HTR-8/SVneo (cell line): ENCODE results near the gene ACOT12.
"Not testable (repeated sequence)": the region's sequence is repeated elsewhere in the genome, so short reads cannot be mapped to it uniquely, and the experiment has no call there.

ENCODE experiments used
- DNase-seq: peaks from one replicate; pipeline ENCODE4 v3.0.0; 2011; ENCODE audit warnings: low spot score, mixed read lengths; ENCODE audit not compliant: insufficient read length
- FAIRE-seq: peaks from 2 replicates; lab custom pipeline; 2011; peaks lifted over from hg19 to GRCh38; lab: Jason Lieb, UNC

The ACOT12 gene

GRCh38 chr5:81353189-81353588 is 40.7 kb downstream of the ACOT12 start:
- DNase-seq: no peak
- no peak for FAIRE-seq

DNA sequence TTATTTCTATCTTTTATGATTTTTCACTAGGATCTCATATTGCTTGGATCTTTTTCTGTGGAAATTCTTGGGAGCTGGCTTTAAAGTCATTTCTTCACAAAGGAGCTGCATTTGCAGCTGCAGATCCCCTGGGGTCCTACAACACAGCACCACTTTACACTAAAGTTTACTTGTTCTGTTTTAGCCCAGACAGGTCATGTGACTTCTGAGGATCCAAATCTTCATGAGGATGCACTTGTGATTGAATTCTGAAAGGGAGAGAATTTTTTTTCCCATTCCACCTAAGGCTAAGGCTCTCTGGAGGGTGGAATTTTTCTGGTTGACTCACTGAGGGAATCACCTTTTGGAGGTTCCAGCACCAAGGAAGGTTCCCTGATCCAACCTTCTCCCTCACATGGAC is 43.4 kb downstream of the ACOT12 start:
- no peak for DNase-seq
- FAIRE-seq: no peak

GRCh38 chr5:81349161-81349560 is 44.8 kb downstream of the ACOT12 start:
- FAIRE-seq (no peak), DNase-seq (no peak)

- no peak for FAIRE-seq
- no peak for DNase-seq
Measured at GRCh38 chr5:81345411-81346003, 48.4 kb downstream of the ACOT12 start.

DNA sequence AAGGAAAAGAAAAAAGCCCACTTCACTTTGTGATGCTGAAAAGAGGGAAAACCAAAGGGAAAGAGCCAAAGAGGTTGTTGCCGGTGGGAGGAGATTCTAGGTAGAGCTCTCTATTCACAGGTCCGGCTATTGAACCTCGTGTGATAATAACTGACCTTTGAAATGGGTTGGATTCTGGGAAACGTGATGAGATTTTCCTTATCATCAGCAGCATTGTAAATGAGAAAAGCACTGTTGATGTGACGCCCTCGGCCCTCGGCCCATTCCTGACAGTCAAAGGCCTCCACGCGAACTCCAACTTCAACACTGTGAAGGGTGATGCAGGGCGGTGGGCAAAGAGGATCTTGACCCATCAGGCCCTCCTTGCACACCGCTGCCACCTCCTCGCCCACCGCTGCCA is 49.2 kb downstream of the ACOT12 start:
- FAIRE-seq: no peak
- no peak for DNase-seq

DNA sequence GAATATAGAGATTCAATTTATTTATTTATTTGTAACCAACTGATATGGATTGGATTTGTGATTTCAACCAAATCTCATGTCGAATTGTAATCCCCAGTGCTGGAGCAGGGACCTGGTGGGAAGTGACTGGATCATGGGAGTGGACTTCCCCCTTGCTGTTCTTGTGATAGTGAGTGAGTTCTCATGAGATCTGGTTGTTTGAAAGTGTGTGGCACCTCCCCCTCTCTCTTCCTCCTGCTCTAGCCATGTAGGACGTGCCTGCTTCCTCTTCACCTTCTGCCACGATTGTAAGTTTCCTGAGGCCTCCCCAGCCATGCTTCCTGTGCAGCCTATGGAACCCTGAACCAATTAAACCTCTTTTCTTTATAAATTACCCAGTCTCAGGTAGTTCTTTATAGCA is 55.7 kb downstream of the ACOT12 start:
- not testable (repeated sequence) for DNase-seq, FAIRE-seq

- no peak for FAIRE-seq
- DNase-seq: no peak
Measured at GRCh38 chr5:81337803-81338202, 56.1 kb downstream of the ACOT12 start.

- FAIRE-seq (no peak), DNase-seq (no peak)
Measured at GRCh38 chr5:81336556-81336955, 57.4 kb downstream of the ACOT12 start.

DNA sequence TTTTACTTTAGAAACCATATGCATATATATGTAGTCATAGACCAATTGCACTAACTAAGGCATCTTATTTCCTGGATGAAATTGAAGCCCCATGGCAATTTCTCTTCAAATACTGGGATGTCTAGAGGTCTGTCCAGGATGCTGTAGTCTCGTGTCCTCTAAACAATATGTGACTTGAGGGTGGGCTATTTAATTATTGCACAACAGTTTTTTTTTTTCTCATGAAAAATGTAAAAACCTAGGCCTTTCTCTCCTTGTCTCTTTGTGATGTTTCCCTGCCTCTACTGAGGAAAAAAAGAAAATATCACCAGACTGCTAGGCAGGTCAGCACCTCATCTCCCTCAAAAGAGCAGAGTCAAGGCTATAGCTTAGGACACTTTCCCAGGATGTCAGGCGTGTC is 58.0 kb downstream of the ACOT12 start:
- FAIRE-seq (no peak), DNase-seq (no peak)

DNA sequence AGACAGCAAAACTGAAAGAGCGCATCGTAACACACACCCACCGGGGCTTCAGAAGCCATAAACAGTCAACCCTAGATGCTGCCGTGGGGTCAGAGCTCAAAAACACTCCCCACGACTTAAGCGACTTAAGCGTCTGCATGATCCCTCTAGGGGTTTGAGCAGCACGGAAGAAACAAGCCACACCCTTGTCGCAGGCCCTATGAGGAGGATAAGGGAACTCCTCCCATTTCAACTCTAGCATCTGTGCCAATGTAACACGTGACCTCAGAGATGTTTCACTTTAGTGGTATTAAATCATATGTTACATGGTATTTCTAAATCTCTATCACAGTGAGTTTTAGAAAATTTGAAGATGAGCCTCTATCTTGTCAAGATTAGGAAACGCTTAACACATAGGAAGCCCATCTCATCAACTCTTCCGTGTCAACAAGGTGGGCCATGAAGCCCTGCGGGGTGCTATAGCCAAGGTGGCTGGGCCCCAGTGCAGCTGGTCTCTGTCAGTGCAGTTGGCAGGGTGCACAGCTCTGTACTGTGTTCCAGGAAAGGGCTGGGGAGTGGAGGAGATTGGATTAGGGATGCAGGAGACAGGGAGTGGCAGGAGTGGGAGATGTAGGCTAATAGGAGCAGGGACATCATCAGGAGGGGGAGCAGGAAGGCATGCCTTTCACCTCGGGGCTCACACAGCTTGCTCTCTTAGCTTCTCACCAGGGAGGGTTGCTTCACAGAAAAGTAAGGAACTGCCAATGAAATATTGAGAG is 59.5 kb downstream of the ACOT12 start:
- DNase-seq (no peak), FAIRE-seq (no peak)

GRCh38 chr5:81326554-81326953 is 67.4 kb downstream of the ACOT12 start:
- no peak for FAIRE-seq
- DNase-seq: no peak

GRCh38 chr5:81317536-81317935 is 76.4 kb downstream of the ACOT12 start:
- FAIRE-seq: no peak
- no peak for DNase-seq

DNA sequence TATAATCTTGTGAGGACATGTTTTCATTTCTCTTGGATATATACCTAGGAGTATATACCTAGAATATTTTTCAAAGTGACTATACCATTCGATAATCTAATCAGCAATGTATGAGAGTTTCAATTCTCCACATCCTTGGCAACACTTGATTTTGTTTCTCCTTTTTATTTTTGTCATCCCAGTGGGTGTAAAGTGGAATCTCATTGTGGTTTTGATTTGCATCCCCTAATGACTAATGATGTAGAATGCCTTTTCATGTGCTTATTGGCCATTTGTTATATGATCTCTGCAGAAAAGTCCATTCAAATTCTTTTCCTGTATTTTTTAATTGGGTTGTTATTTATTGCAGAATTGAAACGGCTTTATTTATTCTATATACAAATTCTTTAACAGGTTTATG is 77.4 kb downstream of the ACOT12 start:
- FAIRE-seq (no peak), DNase-seq (no peak)

DNA sequence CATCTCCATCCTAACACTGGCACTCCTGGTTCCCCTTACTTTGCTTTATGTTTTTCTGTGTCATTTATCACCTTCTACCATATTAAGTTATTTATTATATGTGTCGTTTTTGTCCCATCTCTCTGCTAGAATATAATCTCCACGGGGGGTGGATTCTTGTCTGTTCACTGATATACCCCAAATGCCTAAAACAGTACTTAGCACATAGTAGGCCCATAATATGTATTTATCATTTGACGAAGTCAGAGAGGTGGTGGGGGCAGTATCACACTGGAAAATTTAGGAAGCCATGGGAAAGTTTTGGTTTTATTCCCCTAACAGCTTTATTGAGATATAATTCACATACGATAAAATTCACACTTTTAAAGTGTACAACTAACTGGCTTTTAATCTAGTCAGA is 78.1 kb downstream of the ACOT12 start:
- DNase-seq: no peak
- no peak for FAIRE-seq

GRCh38 chr5:81315336-81315735 is 78.6 kb downstream of the ACOT12 start:
- no peak for DNase-seq
- FAIRE-seq: no peak

DNA sequence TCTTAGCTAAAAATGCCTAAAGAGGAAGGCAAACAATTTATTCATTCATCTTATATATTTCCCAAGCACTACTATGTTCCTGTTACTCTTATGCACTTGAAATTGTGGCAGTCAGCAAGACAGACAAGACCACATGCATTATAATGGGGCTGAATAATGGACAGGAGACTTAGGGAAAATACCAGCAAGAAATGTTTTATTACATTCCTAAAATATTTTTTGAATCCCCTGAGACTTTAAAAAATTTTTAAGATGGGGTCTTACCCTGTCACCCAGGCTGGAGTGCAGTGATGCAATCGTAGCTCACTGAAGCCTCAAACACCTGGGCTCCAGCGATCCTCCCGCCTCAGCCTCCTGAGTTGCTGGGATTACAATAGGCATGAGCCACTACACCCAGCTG is 79.4 kb downstream of the ACOT12 start:
- DNase-seq: no peak
- no peak for FAIRE-seq

- FAIRE-seq: no peak
- DNase-seq: no peak
Measured at GRCh38 chr5:81313686-81314085, 80.2 kb downstream of the ACOT12 start.

DNA sequence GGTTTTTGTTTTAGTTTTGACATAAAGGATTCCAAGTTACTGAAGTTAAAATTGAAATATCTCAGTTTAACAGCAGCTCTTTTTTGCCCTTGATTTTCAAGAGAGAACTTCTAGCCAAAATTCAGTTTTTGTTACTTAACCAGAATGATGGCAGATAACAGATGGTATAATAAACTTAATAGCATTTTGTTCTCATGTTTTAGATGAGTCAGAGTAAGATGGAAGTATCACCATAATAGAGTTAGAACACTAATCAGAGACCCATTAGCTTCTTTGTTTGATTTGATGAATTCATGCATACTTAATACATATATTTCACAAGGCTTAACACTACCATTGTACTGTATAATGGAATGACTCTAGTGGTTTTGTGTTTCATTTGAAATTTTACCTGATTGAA is 80.7 kb downstream of the ACOT12 start:
- DNase-seq: no peak
- no peak for FAIRE-seq

DNA sequence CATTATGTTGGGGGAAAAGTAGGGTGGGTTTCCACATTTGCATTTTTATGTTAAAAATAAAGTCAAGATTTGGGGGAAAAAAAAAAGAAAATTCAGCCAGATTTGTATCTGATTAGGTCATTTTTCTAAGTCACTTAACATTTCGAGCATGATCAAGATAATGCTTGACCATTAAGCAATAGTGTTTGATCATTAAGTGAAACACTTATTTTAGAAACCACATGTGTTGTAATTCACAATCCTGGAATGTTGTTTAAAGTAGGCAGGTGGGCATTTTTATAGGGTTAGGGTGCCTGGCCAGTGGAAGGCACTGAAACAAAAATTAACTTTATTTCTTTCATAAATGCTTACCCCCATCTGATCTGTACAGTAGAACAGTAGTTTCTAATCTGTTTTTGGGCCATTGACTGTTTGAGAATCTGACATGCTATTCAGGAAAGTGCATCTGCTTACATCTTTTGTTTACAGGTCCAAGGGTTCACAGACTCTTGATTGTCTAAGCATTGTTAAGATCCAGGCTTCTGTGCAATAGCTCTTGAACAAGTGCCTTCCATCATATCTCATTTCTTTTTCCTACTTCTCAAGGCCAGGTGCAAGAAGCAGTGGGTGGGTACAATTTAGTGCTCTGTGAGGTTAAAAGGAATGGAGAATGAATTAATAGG is 83.4 kb downstream of the ACOT12 start:
- DNase-seq: no peak
- FAIRE-seq: no peak

DNA sequence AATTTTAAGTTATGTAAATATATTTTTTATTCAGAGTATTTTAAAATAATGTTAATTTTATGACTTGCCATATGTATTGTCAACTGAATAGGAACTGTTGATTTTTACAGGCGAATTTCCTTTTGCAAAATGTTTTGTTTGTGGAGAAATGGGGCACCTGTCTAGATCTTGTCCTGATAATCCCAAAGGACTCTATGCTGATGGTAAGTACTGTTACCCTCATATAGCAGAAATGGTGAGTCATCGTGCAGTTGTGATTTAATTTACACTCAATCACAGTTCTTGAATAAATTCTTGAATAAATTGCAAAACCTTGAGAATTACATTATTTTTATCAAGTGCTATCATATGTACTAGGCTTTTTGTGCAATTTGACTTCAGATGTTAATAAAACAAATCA is 85.1 kb downstream of the ACOT12 start:
- DNase-seq: no peak
- no peak for FAIRE-seq

DNA sequence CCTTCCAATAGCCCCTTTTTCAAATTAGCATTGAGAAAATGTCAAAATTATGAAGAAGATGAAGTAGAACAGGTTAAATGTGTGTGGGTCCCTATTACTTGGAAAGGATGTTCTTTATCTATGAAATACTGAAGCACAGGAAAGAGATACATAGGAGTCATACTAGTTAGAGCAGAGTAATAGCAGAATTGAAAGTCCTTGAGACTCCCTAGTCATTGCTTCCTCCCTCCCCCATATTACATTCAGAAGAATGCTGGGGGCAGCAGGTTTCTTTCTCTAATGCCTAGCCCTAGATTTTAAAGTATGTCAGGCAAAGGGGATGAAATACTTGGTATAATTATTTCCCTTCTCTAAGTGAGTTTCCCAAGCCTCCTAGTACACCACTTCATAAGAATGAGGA is 88.1 kb downstream of the ACOT12 start:
- DNase-seq (no peak), FAIRE-seq (no peak)

GRCh38 chr5:81303563-81303962 is 90.4 kb downstream of the ACOT12 start:
- FAIRE-seq (no peak), DNase-seq (no peak)
